HG02759 (cell line): ENCODE measurements around the gene RAB12.

ENCODE experiments used
- ATAC-seq: cut with Tn5 transposase; IDR thresholded peaks from one replicate; pipeline ENCODE4 v1.9.1; 2021; ENCODE audit warnings: mild to moderate bottlenecking, moderate library complexity; ENCODE audit not compliant: unreplicated experiment

RAB12 gene

GRCh38 chr18:8681196-8681595, 72.0 kb downstream of the RAB12 start:
- no peak for ATAC-seq

GRCh38 chr18:8684577-8684976, 75.3 kb downstream of the RAB12 start:
- ATAC-seq: no peak

GRCh38 chr18:8685141-8685913, 76.1 kb downstream of the RAB12 start:
- ATAC-seq: no peak

GRCh38 chr18:8685914-8686216, 76.6 kb downstream of the RAB12 start:
- no peak for ATAC-seq

- no peak for ATAC-seq
These were observed 77.4 kb downstream of the RAB12 start for GRCh38 chr18:8686611-8687010.

- ATAC-seq: no peak
These were observed 79.1 kb downstream of the RAB12 start for GRCh38 chr18:8688216-8688800.

- no peak for ATAC-seq
These were observed 79.6 kb downstream of the RAB12 start for GRCh38 chr18:8688816-8689215.
